ENCODE measurements around the gene SLC35B2. TPM values are rescaled to one million over a fixed set of nuclear protein-coding genes. Genes with fewer than 3 reads are reported as not detected.

Gene SLC35B2
- total RNA-seq, 2 experiments from 2014 or later: 6.4 to 7.0 TPM

GRCh38 chr6:44301782-44302564, 44.6 kb upstream of the SLC35B2 start:
- peaks cover 0 to 5% of the 10 kb centered on the region in 2 experiments for H3K9me3 ChIP-seq (ENCODE audit: control insufficient read depth in 1 of 2, insufficient read depth in 1 of 2, low read length in 2 of 2)
- H3K9me3 Mint-ChIP-seq: no peaks in the 10 kb centered on the region
- ATAC-seq (ENCODE audit: poor library complexity): no peak
- H3K4me1 Mint-ChIP-seq (ENCODE audit: low read depth): peaks cover 8% of the 10 kb centered on the region
- H3K4me3 ChIP-seq (ENCODE audit: low read length): no peak overlapping the region
- DNase-seq: no peak
- CTCF ChIA-PET: interaction anchor here (1.7 kb wide), 1 partner anchor 11 kb away, joined by 4 read pairs; the partner anchor contains the start of gene AARS2
- peaks cover 1% of the 10 kb centered on the region for H3K27me3 Mint-ChIP-seq
- H3K36me3 Mint-ChIP-seq (ENCODE audit: low read depth): peaks cover 59% of the 10 kb centered on the region
- no peak overlapping the region for H3K27ac Mint-ChIP-seq
- peaks cover 61% of the 10 kb centered on the region for H3K36me3 ChIP-seq (ENCODE audit: insufficient read depth, low read length)
- intact Hi-C loops (cut with DNase I, micrococcal nuclease): no loop called here
- H3K27me3 ChIP-seq (ENCODE audit: control insufficient read depth in 1 of 2, insufficient read depth in 2 of 2, low read length in 2 of 2): peaks cover 8 to 9% of the 10 kb centered on the region in 2 experiments
- H3K4me3 Mint-ChIP-seq: no peak overlapping the region
- peaks cover 13% of the 10 kb centered on the region for H3K4me1 ChIP-seq (ENCODE audit: insufficient read depth, low read length)
- POLR2A ChIA-PET: interaction anchor here (0.9 kb wide), 1 partner anchor 11 kb away, joined by 3 read pairs; the partner anchor contains the start of gene AARS2
- TF ChIP-seq CTCF (IDR thresholded peaks at IDR 0.05): no peak
- no peak overlapping the region for H3K27ac ChIP-seq (ENCODE audit: low read depth in 1 of 2, low read length in 2 of 2)

- ChIA-PET POLR2A (no interaction called here), CTCF (no interaction called here)
- Histone ChIP-seq H3K4me1 (ENCODE audit: insufficient read depth, low read length) (peaks cover 16% of the 10 kb centered on the region), H3K27ac (ENCODE audit: low read depth in 1 of 2, low read length in 2 of 2) (no peak overlapping the region), H3K36me3 (ENCODE audit: insufficient read depth, low read length) (peaks cover 54% of the 10 kb centered on the region), H3K9me3 (ENCODE audit: control insufficient read depth in 1 of 2, insufficient read depth in 1 of 2, low read length in 2 of 2) (peaks cover 0 to 5% of the 10 kb centered on the region in 2 experiments), H3K27me3 (ENCODE audit: control insufficient read depth in 1 of 2, insufficient read depth in 2 of 2, low read length in 2 of 2) (peaks cover 17% of the 10 kb centered on the region in 2 experiments), H3K4me3 (ENCODE audit: low read length) (no peak overlapping the region)
- peaks cover 15% of the 10 kb centered on the region for H3K4me1 Mint-ChIP-seq (ENCODE audit: low read depth)
- H3K27ac Mint-ChIP-seq: no peak overlapping the region
- intact Hi-C loops (cut with DNase I, micrococcal nuclease): no loop called here
- TF ChIP-seq CTCF (IDR thresholded peaks at IDR 0.05): no peak
- ATAC-seq (ENCODE audit: poor library complexity) (no peak), DNase-seq (no peak)
- H3K36me3 Mint-ChIP-seq (ENCODE audit: low read depth): peaks cover 54% of the 10 kb centered on the region
- H3K27me3 Mint-ChIP-seq: peaks cover 10% of the 10 kb centered on the region
- H3K4me3 Mint-ChIP-seq: no peak overlapping the region
- H3K9me3 Mint-ChIP-seq: no peaks in the 10 kb centered on the region
These were observed 43.8 kb upstream of the SLC35B2 start for GRCh38 chr6:44301106-44301505.

- peaks cover 0 to 5% of the 10 kb centered on the region in 2 experiments for H3K9me3 ChIP-seq (ENCODE audit: control insufficient read depth in 1 of 2, insufficient read depth in 1 of 2, low read length in 2 of 2)
- H3K27me3 ChIP-seq (ENCODE audit: control insufficient read depth in 1 of 2, insufficient read depth in 2 of 2, low read length in 2 of 2): peaks cover 23 to 24% of the 10 kb centered on the region in 2 experiments
- Mint-ChIP-seq H3K27ac (no peak overlapping the region), H3K4me3 (no peak overlapping the region), H3K4me1 (ENCODE audit: low read depth) (peaks cover 15% of the 10 kb centered on the region), H3K9me3 (no peaks in the 10 kb centered on the region), H3K36me3 (ENCODE audit: low read depth) (peaks cover 46% of the 10 kb centered on the region), H3K27me3 (peaks cover 16% of the 10 kb centered on the region)
- H3K4me3 ChIP-seq (ENCODE audit: low read length): no peak overlapping the region
- ChIA-PET POLR2A (no interaction called here), CTCF (no interaction called here)
- intact Hi-C loops (cut with DNase I, micrococcal nuclease): no loop called here
- TF ChIP-seq CTCF (IDR thresholded peaks at IDR 0.05): no peak
- no peak overlapping the region for H3K27ac ChIP-seq (ENCODE audit: low read depth in 1 of 2, low read length in 2 of 2)
- no peak for DNase-seq
- peaks cover 47% of the 10 kb centered on the region for H3K36me3 ChIP-seq (ENCODE audit: insufficient read depth, low read length)
- ATAC-seq (ENCODE audit: poor library complexity): no peak
- H3K4me1 ChIP-seq (ENCODE audit: insufficient read depth, low read length): peaks cover 16% of the 10 kb centered on the region
These were observed 43.0 kb upstream of the SLC35B2 start for GRCh38 chr6:44300292-44300823.
